HepG2 (cell line): ENCODE measurements around the gene TMEM41B. TPM values are rescaled to one million over a fixed set of nuclear protein-coding genes. Genes with fewer than 3 reads are reported as not detected.

Experiments
- IRX3 ChIP-seq: sonication (generic); formaldehyde crosslinking; IDR thresholded peaks from 2 replicates; pipeline ENCODE4 v1.8.1; 2023; ENCODE audit warnings: mild to moderate bottlenecking, low read depth, missing genetic modification reagents, borderline replicate concordance
- ISL2 ChIP-seq: sonication (generic); formaldehyde crosslinking; IDR thresholded peaks from 2 replicates; pipeline ENCODE4 v1.5.0; 2020; ENCODE audit warnings: missing genetic modification reagents
- SKIL ChIP-seq: sonication (generic); formaldehyde crosslinking; IDR thresholded peaks from 2 replicates; pipeline ENCODE4 v1.8.0; 2022; ENCODE audit warnings: missing genetic modification reagents, mild to moderate bottlenecking, moderate library complexity, borderline replicate concordance
- TP53 ChIP-seq: sonication (generic); formaldehyde crosslinking; conservative IDR thresholded peaks from 2 replicates; pipeline ENCODE4 v1.4.0; 2020; ENCODE audit warnings: missing genetic modification reagents
- ZHX2 ChIP-seq, 2 experiments: sonication (generic) in 1 of 2; formaldehyde crosslinking in 1 of 2; IDR thresholded peaks; 2 replicates each; pipeline versions ENCODE4 v1.6.1 to v1.9.0; 2014 to 2022; ENCODE audit warnings: antibody characterized with exemption in 1 of 2, borderline replicate concordance in 1 of 2, inconsistent platforms in 1 of 2, low read depth in 1 of 2, missing genetic modification reagents in 1 of 2
- ZNF382 ChIP-seq: sonication (generic); formaldehyde crosslinking; IDR thresholded peaks from 2 replicates; pipeline ENCODE4 v1.5.0; 2020; ENCODE audit warnings: missing genetic modification reagents, mild to moderate bottlenecking, borderline replicate concordance
- ZNF687 ChIP-seq: sonication (generic); formaldehyde crosslinking; IDR thresholded peaks from 2 replicates; pipeline ENCODE4 v1.5.1; 2020; ENCODE audit warnings: mild to moderate bottlenecking, missing genetic modification reagents, moderate library complexity
- polyA plus RNA-seq, 8 experiments: library from polyadenylated mRNA; depleted of rRNA in 3 of 8; stranded (reverse) in 7 of 8; unstranded in 1 of 8; fragments of >200 nt; fragmentation: Illumina TruSeq in 4 of 8; extraction: Trizol in 4 of 8; gene quantifications; 2 replicates each; pipeline versions ENCODE4 v1.2.1 to v1.2.3, GENCODE V29; 2011 to 2016; ENCODE audit warnings: low read depth in 4 of 8, missing spikeins in 1 of 8, mixed read lengths in 1 of 8; ENCODE audit not compliant: insufficient read depth in 1 of 8
- total RNA-seq, 5 experiments: library from RNA; depleted of rRNA; stranded (reverse); fragments of >200 nt; fragmentation: Illumina TruSeq; extraction: Trizol; gene quantifications; 2 replicates each; pipeline ENCODE4 v1.2.3, GENCODE V29; 2016; ENCODE audit warnings: low read depth in 1 of 5
- TF ChIP-seq, protein P1 (sequence below): sonication (generic); formaldehyde crosslinking; IDR thresholded peaks from 2 replicates; pipeline ENCODE4 v1.8.0; 2023; ENCODE audit warnings: mild to moderate bottlenecking, missing genetic modification reagents
- TF ChIP-seq, protein P2 (sequence below): sonication (generic); formaldehyde crosslinking; IDR thresholded peaks from 2 replicates; pipeline ENCODE4 v1.9.0; 2021; ENCODE audit warnings: missing genetic modification reagents, borderline replicate concordance
- TF ChIP-seq, protein P3 (sequence below): sonication (generic); formaldehyde crosslinking; IDR thresholded peaks from 2 replicates; pipeline ENCODE4 v1.8.1; 2023; ENCODE audit warnings: mild to moderate bottlenecking, missing genetic modification reagents

Gene TMEM41B
- total and polyA plus RNA-seq, 2 of the 13 experiments (the other 11 are each of a cell fraction or from before 2014, with no cell fraction given), result 36.8 to 48.1 TPM

DNA sequence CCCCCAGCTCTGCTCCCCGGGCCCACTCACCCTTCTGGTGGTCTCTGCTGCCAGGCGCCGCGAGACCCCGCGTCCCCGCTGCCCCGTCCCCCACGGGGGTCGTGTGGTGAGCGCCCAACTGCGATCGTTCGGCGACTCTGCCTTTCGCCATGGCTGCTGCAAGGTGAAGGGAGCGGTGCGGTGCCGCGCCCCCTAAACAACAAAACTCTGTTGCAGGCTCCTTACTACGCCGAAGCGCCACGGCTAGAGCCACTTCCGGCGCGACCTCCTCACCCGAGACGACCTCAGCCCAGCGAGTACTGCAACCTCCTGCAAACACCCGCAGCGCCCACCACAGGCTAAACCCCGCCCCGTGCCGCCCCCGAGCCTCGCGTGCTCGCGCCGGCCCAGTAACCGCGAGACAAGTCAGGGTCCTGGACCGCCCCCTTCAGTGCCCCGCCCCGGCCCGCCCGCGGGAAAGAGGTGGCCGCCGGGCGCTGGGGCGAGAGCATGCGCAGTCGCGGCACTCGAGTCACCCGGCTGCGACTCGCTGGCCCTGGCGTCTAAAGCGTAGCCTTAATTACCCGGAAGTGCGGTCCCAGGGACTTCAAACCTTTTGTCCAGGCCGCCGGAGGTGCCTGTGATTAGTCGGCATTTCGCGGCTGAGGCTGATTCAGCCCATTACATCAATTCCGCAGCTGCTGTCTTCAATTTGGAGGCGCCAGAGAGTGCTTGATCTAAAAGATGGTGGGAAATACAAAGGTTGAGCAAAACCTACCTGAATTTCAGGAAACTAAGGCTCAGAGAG is at the start of gene TMEM41B (continued):
- TF ChIP-seq ZNF687 (CRISPR knock-in tag) (peak; percentile 90), ZNF382 (CRISPR knock-in tag) (no peak), TP53 (CRISPR knock-in tag) (no peak), IRX3 (CRISPR knock-in tag) (no peak), SKIL (CRISPR knock-in tag) (peak; percentile 64; the same call in 1 of the 2 replicates), ISL2 (peak; percentile 70), ZHX2 (IDR thresholded peaks at IDR 0.05; ENCODE audit: low read depth) (peak; percentile 62; the same call in 1 of the 2 replicates), ZHX2 (CRISPR knock-in tag; IDR thresholded peaks at IDR 0.05; ENCODE audit: borderline replicate concordance) (no peak)
- TF ChIP-seq, protein P1, sequence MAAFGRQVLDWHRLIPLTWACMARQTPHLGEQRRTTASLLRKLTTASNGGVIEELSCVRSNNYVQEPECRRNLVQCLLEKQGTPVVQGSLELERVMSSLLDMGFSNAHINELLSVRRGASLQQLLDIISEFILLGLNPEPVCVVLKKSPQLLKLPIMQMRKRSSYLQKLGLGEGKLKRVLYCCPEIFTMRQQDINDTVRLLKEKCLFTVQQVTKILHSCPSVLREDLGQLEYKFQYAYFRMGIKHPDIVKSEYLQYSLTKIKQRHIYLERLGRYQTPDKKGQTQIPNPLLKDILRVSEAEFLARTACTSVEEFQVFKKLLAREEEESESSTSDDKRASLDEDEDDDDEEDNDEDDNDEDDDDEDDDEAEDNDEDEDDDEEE, result no peak
- TF ChIP-seq, protein P2, sequence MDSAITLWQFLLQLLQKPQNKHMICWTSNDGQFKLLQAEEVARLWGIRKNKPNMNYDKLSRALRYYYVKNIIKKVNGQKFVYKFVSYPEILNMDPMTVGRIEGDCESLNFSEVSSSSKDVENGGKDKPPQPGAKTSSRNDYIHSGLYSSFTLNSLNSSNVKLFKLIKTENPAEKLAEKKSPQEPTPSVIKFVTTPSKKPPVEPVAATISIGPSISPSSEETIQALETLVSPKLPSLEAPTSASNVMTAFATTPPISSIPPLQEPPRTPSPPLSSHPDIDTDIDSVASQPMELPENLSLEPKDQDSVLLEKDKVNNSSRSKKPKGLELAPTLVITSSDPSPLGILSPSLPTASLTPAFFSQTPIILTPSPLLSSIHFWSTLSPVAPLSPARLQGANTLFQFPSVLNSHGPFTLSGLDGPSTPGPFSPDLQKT (CRISPR knock-in tag), result peak; percentile 45; the same call in 1 of the 2 replicates
- TF ChIP-seq, protein P3, sequence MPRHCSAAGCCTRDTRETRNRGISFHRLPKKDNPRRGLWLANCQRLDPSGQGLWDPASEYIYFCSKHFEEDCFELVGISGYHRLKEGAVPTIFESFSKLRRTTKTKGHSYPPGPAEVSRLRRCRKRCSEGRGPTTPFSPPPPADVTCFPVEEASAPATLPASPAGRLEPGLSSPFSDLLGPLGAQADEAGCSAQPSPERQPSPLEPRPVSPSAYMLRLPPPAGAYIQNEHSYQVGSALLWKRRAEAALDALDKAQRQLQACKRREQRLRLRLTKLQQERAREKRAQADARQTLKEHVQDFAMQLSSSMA (CRISPR knock-in tag), result no peak
